ENCODE data around the gene THOC6. TPM values are rescaled to one million over a fixed set of nuclear protein-coding genes. Genes with fewer than 3 reads are reported as not detected.

Gene THOC6
- total and polyA plus RNA-seq, 2 donors (not counting 3 experiments of a cell fraction or from before 2014, with no cell fraction given) = 23.9 to 39.3 TPM

DNA sequence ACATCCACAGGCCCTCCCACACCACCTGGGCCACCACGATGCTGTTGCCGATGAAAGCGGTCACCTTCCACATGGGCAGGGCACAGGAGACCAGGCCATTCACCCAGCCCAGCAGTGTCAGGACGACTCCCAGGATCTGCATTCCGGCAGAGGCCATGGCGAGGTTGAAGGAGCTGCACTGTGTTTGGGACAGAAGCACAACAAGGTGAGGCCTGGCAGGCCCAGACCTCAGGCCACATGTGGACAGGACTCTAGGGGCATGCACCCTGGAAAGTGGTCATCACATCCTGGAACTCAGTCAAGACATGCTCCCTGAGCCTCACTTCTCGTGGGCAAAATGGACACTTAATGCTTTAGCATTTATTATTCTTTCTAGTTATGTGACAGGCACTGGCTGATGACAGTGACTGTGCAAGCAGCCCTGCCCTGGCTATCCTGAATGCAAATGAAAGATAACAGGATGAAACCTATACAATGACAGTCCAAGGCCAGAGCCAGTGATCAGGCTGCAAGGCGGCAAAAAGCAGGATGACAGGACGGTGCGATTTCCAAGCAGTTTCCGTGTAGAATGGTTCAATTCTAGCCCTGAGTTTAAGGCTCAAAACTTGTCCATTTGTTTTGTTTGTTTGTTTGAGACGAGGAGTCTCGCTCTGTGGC, 7.8 kb upstream of the THOC6 start:
- dilution Hi-C loops (cut with MboI; ENCODE audit: extremely low pct_ligation_motif_present, low sequenced_read_pairs) (no loop called here), intact Hi-C loops (cut with micrococcal nuclease) (no loop called here)
- Histone ChIP-seq H3K4me2 (ENCODE audit: insufficient read depth, low read length) (no peak overlapping the region), H3K4me1 (ENCODE audit: control insufficient read depth, extremely low read depth, insufficient read depth, low read length) (no peaks in the 10 kb centered on the region), H2AFZ (ENCODE audit: low read depth, low read length) (no peak overlapping the region), H3K27ac (ENCODE audit: insufficient read depth, low read depth, low read length) (no peak overlapping the region), H3K27me3 (ENCODE audit: control insufficient read depth in 2 of 2, insufficient read depth in 2 of 2, low read length in 2 of 2) (peaks cover 21 to 22% of the 10 kb centered on the region in 2 experiments), H3K9ac (replicated peaks; ENCODE audit: extremely low read depth, insufficient read depth, low read length) (no peak overlapping the region), H3K36me3 (ENCODE audit: control insufficient read depth in 2 of 2, extremely low read depth in 1 of 2, insufficient read depth in 2 of 2, low read length in 2 of 2) (no peaks in the 10 kb centered on the region), H4K20me1 (replicated peaks; ENCODE audit: control insufficient read depth, extremely low read depth, insufficient read depth, low read length) (no peaks in the 10 kb centered on the region), H3K9me1 (replicated peaks; ENCODE audit: control insufficient read depth, extremely low read depth, insufficient read depth, low read length) (no peaks in the 10 kb centered on the region), H3K4me3 (replicated peaks in 1 of 3; ENCODE audit: insufficient read depth in 1 of 3, low read depth in 1 of 3, low read length in 3 of 3) (no peak overlapping the region), H3K9me3 (replicated peaks; ENCODE audit: control insufficient read depth, insufficient read depth, low read length) (no peaks in the 10 kb centered on the region), H3K79me2 (ENCODE audit: control insufficient read depth, insufficient read depth, low read length) (no peaks in the 10 kb centered on the region)
- POLR2A ChIA-PET = no interaction called here
- no peak for FAIRE-seq
- TF ChIP-seq POLR2AphosphoS5 (IDR thresholded peaks at IDR 0.05; ENCODE audit: insufficient read depth, low read depth, low read length) (no peak), GATA2 (IDR thresholded peaks at IDR 0.05; ENCODE audit: insufficient read depth, insufficient read length, low read depth, low read length) (no peak)
- TF ChIP-seq, protein P1, sequence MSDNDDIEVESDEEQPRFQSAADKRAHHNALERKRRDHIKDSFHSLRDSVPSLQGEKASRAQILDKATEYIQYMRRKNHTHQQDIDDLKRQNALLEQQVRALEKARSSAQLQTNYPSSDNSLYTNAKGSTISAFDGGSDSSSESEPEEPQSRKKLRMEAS (IDR thresholded peaks at IDR 0.05; ENCODE audit: insufficient read depth, insufficient read length) = no peak
- no peak for DNase-seq (ENCODE audit: low read depth, low spot score)
- BruUV-seq (replicated peaks) = no TSS peak
- CTCF ChIA-PET = no interaction called here

DNA sequence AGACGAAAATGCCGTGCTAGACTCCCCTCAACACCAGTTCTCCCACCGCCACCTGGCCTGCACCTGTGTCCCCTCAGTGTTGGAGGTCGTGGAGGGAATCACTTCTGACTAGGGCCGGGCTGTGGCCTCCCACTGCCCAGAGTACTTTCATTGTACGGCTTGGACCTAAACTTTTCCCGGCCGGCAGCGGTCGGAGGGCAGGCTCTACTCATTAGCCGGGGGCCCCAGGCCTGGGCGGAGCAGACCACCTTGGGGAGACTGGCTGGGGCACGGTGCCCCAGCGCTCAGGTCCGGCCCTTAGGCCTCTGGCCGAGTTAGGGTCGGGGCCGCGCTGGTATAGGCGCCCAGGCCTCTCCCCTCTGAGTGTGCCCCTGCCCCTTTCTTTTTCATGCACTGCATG, 6.5 kb upstream of the THOC6 start:
- Histone ChIP-seq H3K4me2 (ENCODE audit: insufficient read depth, low read length) (no peak overlapping the region), H3K4me1 (ENCODE audit: control insufficient read depth, extremely low read depth, insufficient read depth, low read length) (peaks cover 4% of the 10 kb centered on the region), H4K20me1 (replicated peaks; ENCODE audit: control insufficient read depth, extremely low read depth, insufficient read depth, low read length) (no peaks in the 10 kb centered on the region), H3K4me3 (replicated peaks in 1 of 3; ENCODE audit: insufficient read depth in 1 of 3, low read depth in 1 of 3, low read length in 3 of 3) (no peak overlapping the region), H3K9ac (replicated peaks; ENCODE audit: extremely low read depth, insufficient read depth, low read length) (no peak overlapping the region), H3K27ac (ENCODE audit: insufficient read depth, low read depth, low read length) (no peak overlapping the region), H3K79me2 (ENCODE audit: control insufficient read depth, insufficient read depth, low read length) (no peaks in the 10 kb centered on the region), H3K9me3 (replicated peaks; ENCODE audit: control insufficient read depth, insufficient read depth, low read length) (no peaks in the 10 kb centered on the region), H3K27me3 (ENCODE audit: control insufficient read depth in 2 of 2, insufficient read depth in 2 of 2, low read length in 2 of 2) (peaks cover 13 to 14% of the 10 kb centered on the region in 2 experiments), H3K36me3 (ENCODE audit: control insufficient read depth in 2 of 2, extremely low read depth in 1 of 2, insufficient read depth in 2 of 2, low read length in 2 of 2) (no peaks in the 10 kb centered on the region), H2AFZ (ENCODE audit: low read depth, low read length) (no peak overlapping the region), H3K9me1 (replicated peaks; ENCODE audit: control insufficient read depth, extremely low read depth, insufficient read depth, low read length) (no peaks in the 10 kb centered on the region)
- ChIA-PET POLR2A (no interaction called here), CTCF (interaction anchor here (1.0 to 3.1 kb wide), 2 partner anchors 11 kb away, joined by 6 to 30 read pairs; no protein-coding TSS in a partner anchor)
- dilution Hi-C loops (cut with MboI; ENCODE audit: extremely low pct_ligation_motif_present, low sequenced_read_pairs) = no loop called here
- no TSS peak for BruUV-seq (replicated peaks)
- intact Hi-C loops (cut with micrococcal nuclease) = no loop called here
- FAIRE-seq (no peak), DNase-seq (ENCODE audit: low read depth, low spot score) (no peak)
- TF ChIP-seq, protein P2, sequence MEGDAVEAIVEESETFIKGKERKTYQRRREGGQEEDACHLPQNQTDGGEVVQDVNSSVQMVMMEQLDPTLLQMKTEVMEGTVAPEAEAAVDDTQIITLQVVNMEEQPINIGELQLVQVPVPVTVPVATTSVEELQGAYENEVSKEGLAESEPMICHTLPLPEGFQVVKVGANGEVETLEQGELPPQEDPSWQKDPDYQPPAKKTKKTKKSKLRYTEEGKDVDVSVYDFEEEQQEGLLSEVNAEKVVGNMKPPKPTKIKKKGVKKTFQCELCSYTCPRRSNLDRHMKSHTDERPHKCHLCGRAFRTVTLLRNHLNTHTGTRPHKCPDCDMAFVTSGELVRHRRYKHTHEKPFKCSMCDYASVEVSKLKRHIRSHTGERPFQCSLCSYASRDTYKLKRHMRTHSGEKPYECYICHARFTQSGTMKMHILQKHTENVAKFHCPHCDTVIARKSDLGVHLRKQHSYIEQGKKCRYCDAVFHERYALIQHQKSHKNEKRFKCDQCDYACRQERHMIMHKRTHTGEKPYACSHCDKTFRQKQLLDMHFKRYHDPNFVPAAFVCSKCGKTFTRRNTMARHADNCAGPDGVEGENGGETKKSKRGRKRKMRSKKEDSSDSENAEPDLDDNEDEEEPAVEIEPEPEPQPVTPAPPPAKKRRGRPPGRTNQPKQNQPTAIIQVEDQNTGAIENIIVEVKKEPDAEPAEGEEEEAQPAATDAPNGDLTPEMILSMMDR (IDR thresholded peaks at IDR 0.05; ENCODE audit: extremely low read depth in 1 of 2, insufficient read depth in 1 of 2, low read depth in 1 of 2, low read length in 2 of 2) = no peak
- TF ChIP-seq, protein P1 (IDR thresholded peaks at IDR 0.05; ENCODE audit: insufficient read depth, insufficient read length) = no peak
- TF ChIP-seq POLR2AphosphoS5 (IDR thresholded peaks at IDR 0.05; ENCODE audit: insufficient read depth, low read depth, low read length) (no peak), EZH2 (IDR thresholded peaks at IDR 0.05; ENCODE audit: borderline replicate concordance, low read depth, low read length, severe bottlenecking) (no peak), MYC (IDR thresholded peaks at IDR 0.05; ENCODE audit: low read depth, low read length) (no peak), GATA2 (IDR thresholded peaks at IDR 0.05; ENCODE audit: insufficient read depth, insufficient read length, low read depth, low read length) (no peak), JUN (IDR thresholded peaks at IDR 0.05; ENCODE audit: borderline replicate concordance, insufficient read depth, insufficient read length, low read depth) (no peak), FOS (IDR thresholded peaks at IDR 0.05; ENCODE audit: borderline replicate concordance, insufficient read depth, low read length) (no peak), POLR2A (IDR thresholded peaks at IDR 0.05; ENCODE audit: low read depth, low read length) (no peak)

Measured in endothelial cell of umbilical vein (primary cell).